Thoracic aorta (tissue), 2 donors: Measurements from ENCODE around the gene SCYL2. TPM values are rescaled to one million over a fixed set of nuclear protein-coding genes. Genes with fewer than 3 reads are reported as not detected.

ENCODE experiments used
- ATAC-seq: fragments of 150-250 bp; one replicate; pipeline ENCODE4 v1.8.0; 2017; ENCODE audit warnings: low read depth; ENCODE audit not compliant: insufficient number of reproducible peaks, low FRiP score
- DNase-seq: peaks from one replicate; pipeline ENCODE4 v3.0.0-alpha.2; 2020; ENCODE audit warnings: low spot score
- H3K27ac ChIP-seq, 2 donors: fragments of 200-600 bp; sonication (generic); 1 replicate in 1 of 2; 2 replicates in 1 of 2; pipeline ENCODE4 v1.5.1; 2016; ENCODE audit warnings: mild to moderate bottlenecking in 2 of 2, moderate library complexity in 2 of 2
- H3K27me3 ChIP-seq: fragments of 200-600 bp; sonication (generic); replicated peaks from 2 replicates; pipeline ENCODE4 v1.6.0; 2016; ENCODE audit warnings: mild to moderate bottlenecking; ENCODE audit not compliant: insufficient read depth
- H3K36me3 ChIP-seq: fragments of 200-600 bp; sonication (generic); one replicate; pipeline ENCODE4 v1.5.1; 2016
- H3K4me1 ChIP-seq, 2 donors: fragments of 200-600 bp; sonication (generic); 1 replicate in 1 of 2; 2 replicates in 1 of 2; pipeline versions ENCODE4 v1.5.1 to v1.6.0; 2016; ENCODE audit warnings: low read depth in 2 of 2, mild to moderate bottlenecking in 1 of 2; ENCODE audit not compliant: control insufficient read depth in 1 of 2
- H3K4me3 ChIP-seq: fragments of 200-600 bp; sonication (generic); 2 replicates; pipeline ENCODE4 v1.5.1; 2016; ENCODE audit warnings: mild to moderate bottlenecking
- H3K9me3 ChIP-seq: fragments of 200-600 bp; sonication (generic); 2 replicates; pipeline ENCODE4 v1.5.1; 2016
- CTCF ChIP-seq: fragments of 200-600 bp; sonication (generic); IDR thresholded peaks from one replicate; pipeline ENCODE4 v1.5.1; 2019; ENCODE audit warnings: antibody characterized with exemption
- total RNA-seq, 2 donors: library from RNA; depleted of rRNA; stranded (reverse); fragments of >200 nt; gene quantifications; one replicate each; pipeline versions ENCODE4 v1.1.0 to v1.2.3, GENCODE V29; 2016

The SCYL2 gene
- total RNA-seq, 2 donors from 2014 or later: 44.8 to 52.3 TPM

DNA sequence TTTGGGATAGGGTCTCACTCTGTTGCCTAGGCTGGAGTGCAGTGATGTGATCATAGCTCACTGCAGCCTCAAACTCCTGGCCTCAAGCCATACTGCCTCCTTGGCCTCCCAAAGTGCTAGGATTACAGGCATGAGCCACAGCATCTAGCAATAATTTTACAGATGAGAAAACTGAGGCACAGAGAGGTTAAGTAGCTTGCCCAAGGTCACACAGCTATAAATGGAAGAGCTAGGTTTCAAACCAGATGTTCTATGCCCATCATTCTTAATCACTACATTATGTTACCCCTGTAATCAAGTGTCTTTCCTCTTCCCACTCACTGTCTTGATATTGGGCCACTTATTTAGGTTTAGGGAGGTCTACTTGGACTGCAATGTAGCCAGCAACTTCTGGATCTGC is 93.5 kb downstream of the SCYL2 start:
- TF ChIP-seq CTCF: no peak
- no peak overlapping the region for H3K27ac ChIP-seq
- DNase-seq (no peak), ATAC-seq (no peak)
- peaks cover 3% of the 10 kb centered on the region for H3K27me3 ChIP-seq
- H3K36me3 ChIP-seq: no peaks in the 10 kb centered on the region
- no peak overlapping the region for H3K4me3 ChIP-seq
- H3K4me1 ChIP-seq: no peaks in the 10 kb centered on the region
- H3K9me3 ChIP-seq: no peaks in the 10 kb centered on the region

GRCh38 chr12:100364324-100364723 is 97.3 kb downstream of the SCYL2 start:
- Histone ChIP-seq H3K9me3 (no peaks in the 10 kb centered on the region), H3K27me3 (no peaks in the 10 kb centered on the region), H3K36me3 (no peaks in the 10 kb centered on the region), H3K4me1 (no peaks in the 10 kb centered on the region), H3K27ac (no peak overlapping the region), H3K4me3 (no peak overlapping the region)
- ATAC-seq (no peak), DNase-seq (no peak)
- TF ChIP-seq CTCF: no peak

- no peaks in the 10 kb centered on the region for H3K4me1 ChIP-seq
- no peak for TF ChIP-seq CTCF
- H3K36me3 ChIP-seq: no peaks in the 10 kb centered on the region
- DNase-seq (no peak), ATAC-seq (no peak)
- no peak overlapping the region for H3K27ac ChIP-seq
- no peaks in the 10 kb centered on the region for H3K9me3 ChIP-seq
- no peaks in the 10 kb centered on the region for H3K27me3 ChIP-seq
- no peak overlapping the region for H3K4me3 ChIP-seq
Measured at GRCh38 chr12:100365411-100365810, 98.4 kb downstream of the SCYL2 start.

- H3K4me1 ChIP-seq: no peaks in the 10 kb centered on the region
- TF ChIP-seq CTCF: no peak
- no peak overlapping the region for H3K27ac ChIP-seq
- DNase-seq: no peak
- no peaks in the 10 kb centered on the region for H3K9me3 ChIP-seq
- no peak for ATAC-seq
- no peaks in the 10 kb centered on the region for H3K36me3 ChIP-seq
- H3K4me3 ChIP-seq: no peak overlapping the region
- H3K27me3 ChIP-seq: no peaks in the 10 kb centered on the region
Measured at GRCh38 chr12:100368066-100368465, 101.1 kb downstream of the SCYL2 start.

DNA sequence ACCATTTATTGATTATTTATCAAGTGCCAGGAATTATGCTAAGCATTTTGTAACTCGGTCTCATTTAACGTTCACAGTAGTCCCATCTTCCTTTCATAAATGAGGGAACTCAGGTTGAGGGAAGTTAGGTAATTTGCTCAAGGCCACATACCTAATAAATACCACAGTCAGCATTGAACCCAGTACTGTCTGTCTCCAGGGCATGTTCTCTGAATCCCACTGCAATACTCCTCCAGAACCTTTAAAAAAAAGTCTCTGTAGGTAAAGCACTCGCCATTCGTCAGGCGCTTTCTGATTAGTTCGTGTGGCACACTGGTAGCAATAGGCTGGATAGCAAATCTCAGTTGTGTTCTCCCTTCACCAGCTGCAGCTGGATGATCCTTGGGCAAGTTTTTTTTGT is 104.2 kb downstream of the SCYL2 start:
- TF ChIP-seq CTCF: no peak
- ATAC-seq: no peak
- no peak overlapping the region for H3K4me3 ChIP-seq
- H3K27ac ChIP-seq: no peak overlapping the region
- H3K27me3 ChIP-seq: no peaks in the 10 kb centered on the region
- DNase-seq: no peak
- H3K36me3 ChIP-seq: no peaks in the 10 kb centered on the region
- H3K4me1 ChIP-seq: no peaks in the 10 kb centered on the region
- no peaks in the 10 kb centered on the region for H3K9me3 ChIP-seq
